Liver (tissue), 9 donors: Measurements from ENCODE around the gene GUCY2D. TPM values are rescaled to one million over a fixed set of nuclear protein-coding genes. Genes with fewer than 3 reads are reported as not detected.

Experiments
- DNase-seq: peaks from one replicate; pipeline ENCODE4 v3.0.0-alpha.2; 2017; ENCODE audit warnings: low spot score
- H3K27ac ChIP-seq, 2 donors: one replicate each; pipeline ENCODE4 v1.7.0; 2013; ENCODE audit warnings: inconsistent platforms in 2 of 2, low read length in 2 of 2, control low read depth in 1 of 2, low read depth in 1 of 2, mild to moderate bottlenecking in 1 of 2
- H3K27me3 ChIP-seq, 4 donors: one replicate each; pipeline versions ENCODE4 v1.6.1 to v1.7.0; 2013; ENCODE audit warnings: low read length in 3 of 4, inconsistent platforms in 1 of 4, mild to moderate bottlenecking in 1 of 4, moderate library complexity in 1 of 4; ENCODE audit not compliant: control insufficient read depth in 4 of 4, insufficient read depth in 4 of 4
- H3K36me3 ChIP-seq, 4 donors: one replicate each; pipeline versions ENCODE4 v1.6.1 to v1.7.0; 2013; ENCODE audit warnings: low read length in 3 of 4, mild to moderate bottlenecking in 3 of 4, low read depth in 1 of 4, moderate library complexity in 1 of 4; ENCODE audit not compliant: control insufficient read depth in 4 of 4, insufficient read depth in 3 of 4
- H3K4me1 ChIP-seq, 4 donors: one replicate each; pipeline versions ENCODE4 v1.6.1 to v1.7.0; 2013; ENCODE audit warnings: low read length in 3 of 4, mild to moderate bottlenecking in 3 of 4, moderate library complexity in 1 of 4; ENCODE audit not compliant: control insufficient read depth in 4 of 4, insufficient read depth in 4 of 4
- H3K4me3 ChIP-seq, 3 donors: one replicate each; pipeline versions ENCODE4 v1.6.1 to v1.7.0; 2013; ENCODE audit warnings: low read length in 3 of 3, control low read depth in 1 of 3, low read depth in 1 of 3, mild to moderate bottlenecking in 1 of 3
- H3K9ac ChIP-seq, 2 donors: one replicate each; pipeline ENCODE4 v1.7.0; 2013; ENCODE audit warnings: low read length in 2 of 2, mild to moderate bottlenecking in 2 of 2, moderate library complexity in 2 of 2, control low read depth in 1 of 2, low read depth in 1 of 2
- H3K9me3 ChIP-seq, 4 donors: one replicate each; pipeline versions ENCODE4 v1.6.1 to v1.7.0; 2013; ENCODE audit warnings: low read length in 3 of 4; ENCODE audit not compliant: control insufficient read depth in 4 of 4
- EGR1 ChIP-seq, 2 donors: IDR thresholded peaks; 2 replicates each; pipeline ENCODE4 v1.6.1; 2016 to 2018; ENCODE audit warnings: antibody characterized with exemption in 2 of 2, low read depth in 2 of 2
- FOXA1 ChIP-seq: IDR thresholded peaks from 2 replicates; pipeline ENCODE4 v1.6.1; 2016; ENCODE audit warnings: antibody characterized with exemption
- FOXA2 ChIP-seq: IDR thresholded peaks from 2 replicates; pipeline ENCODE4 v1.6.1; 2016; ENCODE audit warnings: antibody characterized with exemption
- GABPA ChIP-seq, 2 donors: IDR thresholded peaks in 1 of 2; conservative IDR thresholded peaks in 1 of 2; 2 replicates each; pipeline ENCODE4 v1.6.1; 2016; ENCODE audit warnings: antibody characterized with exemption in 2 of 2, mild to moderate bottlenecking in 1 of 2, moderate library complexity in 1 of 2
- HNF4A ChIP-seq, 2 donors: conservative IDR thresholded peaks; 2 replicates each; pipeline ENCODE4 v1.6.1; 2016; ENCODE audit warnings: antibody characterized with exemption in 2 of 2, mild to moderate bottlenecking in 2 of 2
- HNF4G ChIP-seq: IDR thresholded peaks from 2 replicates; pipeline ENCODE4 v1.6.1; 2016; ENCODE audit warnings: antibody characterized with exemption
- JUND ChIP-seq, 2 donors: IDR thresholded peaks; 2 replicates each; pipeline ENCODE4 v1.6.1; 2016; ENCODE audit warnings: antibody characterized with exemption in 2 of 2
- NR2F2 ChIP-seq: IDR thresholded peaks from 2 replicates; pipeline ENCODE4 v1.6.1; 2016; ENCODE audit warnings: antibody characterized with exemption
- RAD21 ChIP-seq, 2 donors: IDR thresholded peaks; 2 replicates each; pipeline ENCODE4 v1.6.1; 2016; ENCODE audit warnings: antibody characterized with exemption in 2 of 2, mild to moderate bottlenecking in 2 of 2
- RXRA ChIP-seq, 2 donors: IDR thresholded peaks; 2 replicates each; pipeline ENCODE4 v1.6.1; 2017 to 2018; ENCODE audit warnings: antibody characterized with exemption in 2 of 2, mild to moderate bottlenecking in 1 of 2
- SP1 ChIP-seq: IDR thresholded peaks from 2 replicates; pipeline ENCODE4 v1.6.1; 2018; ENCODE audit warnings: antibody characterized with exemption, mild to moderate bottlenecking
- TAF1 ChIP-seq: conservative IDR thresholded peaks from 2 replicates; pipeline ENCODE4 v1.6.1; 2016; ENCODE audit warnings: antibody characterized with exemption, mild to moderate bottlenecking
- YY1 ChIP-seq: IDR thresholded peaks from 2 replicates; pipeline ENCODE4 v1.6.1; 2016; ENCODE audit warnings: antibody characterized with exemption, mild to moderate bottlenecking
- WGBS: extraction: QIAGEN DNeasy Blood & Tissue Kit; methylation state at CpG from one replicate; pipeline ENCODE4 v1.1.7; 2013; 5-methylcytosine and 5-hydroxymethylcytosine counted together
- polyA plus RNA-seq, 2 donors: library from polyadenylated mRNA; stranded (reverse) in 1 of 2; unstranded in 1 of 2; fragments of 200-250 nt in 1 of 2; fragments of >200 nt in 1 of 2; fragmentation: Nextera tagmentation in 1 of 2; extraction: Ambion mirVana in 1 of 2; gene quantifications; one replicate each; pipeline versions ENCODE4 v1.2.1 to v1.2.3, GENCODE V29; 2013 to 2015
- total RNA-seq, 2 donors: library from RNA; depleted of rRNA; stranded (reverse); fragments of >200 nt; gene quantifications; one replicate each; pipeline ENCODE4 v1.2.3, GENCODE V29; 2014
- TF ChIP-seq, protein P1 (sequence below): IDR thresholded peaks from 2 replicates; pipeline ENCODE4 v1.6.1; 2016; ENCODE audit warnings: antibody characterized with exemption, mild to moderate bottlenecking
- TF ChIP-seq, protein P2 (sequence below): IDR thresholded peaks from 2 replicates; pipeline ENCODE4 v1.6.1; 2016; ENCODE audit warnings: antibody characterized with exemption
- TF ChIP-seq, protein P3 (sequence below): IDR thresholded peaks from 2 replicates; pipeline ENCODE4 v1.6.1; 2016; ENCODE audit warnings: antibody characterized with exemption
- TF ChIP-seq, protein P4 (sequence below): IDR thresholded peaks from 2 replicates; pipeline ENCODE4 v1.6.1; 2016; ENCODE audit warnings: antibody characterized with exemption
- TF ChIP-seq, protein P5 (sequence below): fragments of 150-350 bp; IDR thresholded peaks from 2 replicates; pipeline ENCODE4 v1.5.1; 2017; ENCODE audit warnings: improper control_type of control experiment, low read depth, low read length; ENCODE audit not compliant: missing input control
- donor health status: healthy.
- donor health status: healthy.
- donor health status: healthy.
- donor health status: healthy.
- donor health status: healthy.

The GUCY2D gene
- total and polyA plus RNA-seq, 4 donors = 0.09 to 0.14 TPM; not detected in 2

DNA sequence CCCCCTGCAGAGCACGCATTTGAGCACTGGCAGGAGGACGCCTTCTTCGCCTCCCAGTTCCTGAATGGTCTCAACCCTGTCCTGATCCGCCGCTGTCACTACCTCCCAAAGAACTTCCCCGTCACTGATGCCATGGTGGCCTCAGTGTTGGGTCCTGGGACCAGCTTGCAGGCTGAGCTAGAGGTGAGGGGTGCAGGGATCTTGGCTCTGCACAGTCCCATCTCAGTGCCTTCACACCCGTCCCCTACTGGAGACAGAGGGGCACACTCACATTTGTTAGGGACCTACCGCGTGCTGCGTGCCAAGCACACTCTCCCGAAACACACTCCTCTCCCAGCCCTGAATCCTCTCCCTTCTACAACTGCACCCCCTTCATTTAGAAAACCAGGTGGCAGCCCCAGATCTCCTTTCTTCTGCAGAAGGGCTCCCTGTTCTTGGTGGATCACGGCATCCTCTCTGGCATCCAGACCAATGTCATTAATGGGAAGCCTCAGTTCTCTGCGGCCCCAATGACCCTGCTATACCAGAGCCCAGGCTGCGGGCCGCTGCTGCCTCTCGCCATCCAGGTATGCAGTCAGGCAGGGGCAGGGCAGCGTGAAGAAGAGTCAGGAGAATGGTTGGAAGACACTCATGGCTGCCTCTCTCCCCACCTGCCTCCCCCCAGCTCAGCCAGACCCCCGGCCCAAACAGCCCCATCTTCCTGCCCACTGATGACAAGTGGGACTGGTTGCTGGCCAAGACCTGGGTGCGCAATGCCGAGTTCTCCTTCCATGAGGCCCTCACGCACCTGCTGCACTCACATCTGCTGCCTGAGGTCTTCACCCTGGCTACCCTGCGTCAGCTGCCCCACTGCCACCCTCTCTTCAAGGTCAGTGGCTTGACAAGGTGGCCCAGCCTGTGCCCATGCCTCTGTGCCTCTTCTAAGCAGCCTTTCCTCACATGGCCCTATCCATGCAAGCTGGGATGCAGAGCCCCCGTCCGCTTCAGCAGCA, 42.7 kb downstream of the GUCY2D start:
- Histone ChIP-seq H3K9me3 (no peaks in the 10 kb centered on the region), H3K27ac (no peak overlapping the region), H3K4me3 (no peak overlapping the region), H3K4me1 (peaks cover 0 to 8% (median 0%) of the 10 kb centered on the region in 4 donors), H3K9ac (no peak overlapping the region), H3K27me3 (no peaks in the 10 kb centered on the region), H3K36me3 (no peaks in the 10 kb centered on the region)
- DNase-seq = no peak
- TF ChIP-seq RXRA (IDR thresholded peaks at IDR 0.05) (no peak), HNF4A (conservative IDR thresholded peaks at IDR 0.05) (no peak), TAF1 (no peak), JUND (IDR thresholded peaks at IDR 0.05) (no peak), NR2F2 (no peak), RAD21 (IDR thresholded peaks at IDR 0.05) (no peak), YY1 (no peak), HNF4G (no peak), FOXA2 (no peak), GABPA (IDR thresholded peaks at IDR 0.05 in 1 of 2, conservative IDR thresholded peaks at IDR 0.05 in 1 of 2) (no peak), SP1 (no peak), FOXA1 (no peak), EGR1 (IDR thresholded peaks at IDR 0.05; ENCODE audit: low read depth in 2 of 2) (no peak)
- TF ChIP-seq, protein P1, sequence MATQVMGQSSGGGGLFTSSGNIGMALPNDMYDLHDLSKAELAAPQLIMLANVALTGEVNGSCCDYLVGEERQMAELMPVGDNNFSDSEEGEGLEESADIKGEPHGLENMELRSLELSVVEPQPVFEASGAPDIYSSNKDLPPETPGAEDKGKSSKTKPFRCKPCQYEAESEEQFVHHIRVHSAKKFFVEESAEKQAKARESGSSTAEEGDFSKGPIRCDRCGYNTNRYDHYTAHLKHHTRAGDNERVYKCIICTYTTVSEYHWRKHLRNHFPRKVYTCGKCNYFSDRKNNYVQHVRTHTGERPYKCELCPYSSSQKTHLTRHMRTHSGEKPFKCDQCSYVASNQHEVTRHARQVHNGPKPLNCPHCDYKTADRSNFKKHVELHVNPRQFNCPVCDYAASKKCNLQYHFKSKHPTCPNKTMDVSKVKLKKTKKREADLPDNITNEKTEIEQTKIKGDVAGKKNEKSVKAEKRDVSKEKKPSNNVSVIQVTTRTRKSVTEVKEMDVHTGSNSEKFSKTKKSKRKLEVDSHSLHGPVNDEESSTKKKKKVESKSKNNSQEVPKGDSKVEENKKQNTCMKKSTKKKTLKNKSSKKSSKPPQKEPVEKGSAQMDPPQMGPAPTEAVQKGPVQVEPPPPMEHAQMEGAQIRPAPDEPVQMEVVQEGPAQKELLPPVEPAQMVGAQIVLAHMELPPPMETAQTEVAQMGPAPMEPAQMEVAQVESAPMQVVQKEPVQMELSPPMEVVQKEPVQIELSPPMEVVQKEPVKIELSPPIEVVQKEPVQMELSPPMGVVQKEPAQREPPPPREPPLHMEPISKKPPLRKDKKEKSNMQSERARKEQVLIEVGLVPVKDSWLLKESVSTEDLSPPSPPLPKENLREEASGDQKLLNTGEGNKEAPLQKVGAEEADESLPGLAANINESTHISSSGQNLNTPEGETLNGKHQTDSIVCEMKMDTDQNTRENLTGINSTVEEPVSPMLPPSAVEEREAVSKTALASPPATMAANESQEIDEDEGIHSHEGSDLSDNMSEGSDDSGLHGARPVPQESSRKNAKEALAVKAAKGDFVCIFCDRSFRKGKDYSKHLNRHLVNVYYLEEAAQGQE = no peak
- TF ChIP-seq, protein P2, sequence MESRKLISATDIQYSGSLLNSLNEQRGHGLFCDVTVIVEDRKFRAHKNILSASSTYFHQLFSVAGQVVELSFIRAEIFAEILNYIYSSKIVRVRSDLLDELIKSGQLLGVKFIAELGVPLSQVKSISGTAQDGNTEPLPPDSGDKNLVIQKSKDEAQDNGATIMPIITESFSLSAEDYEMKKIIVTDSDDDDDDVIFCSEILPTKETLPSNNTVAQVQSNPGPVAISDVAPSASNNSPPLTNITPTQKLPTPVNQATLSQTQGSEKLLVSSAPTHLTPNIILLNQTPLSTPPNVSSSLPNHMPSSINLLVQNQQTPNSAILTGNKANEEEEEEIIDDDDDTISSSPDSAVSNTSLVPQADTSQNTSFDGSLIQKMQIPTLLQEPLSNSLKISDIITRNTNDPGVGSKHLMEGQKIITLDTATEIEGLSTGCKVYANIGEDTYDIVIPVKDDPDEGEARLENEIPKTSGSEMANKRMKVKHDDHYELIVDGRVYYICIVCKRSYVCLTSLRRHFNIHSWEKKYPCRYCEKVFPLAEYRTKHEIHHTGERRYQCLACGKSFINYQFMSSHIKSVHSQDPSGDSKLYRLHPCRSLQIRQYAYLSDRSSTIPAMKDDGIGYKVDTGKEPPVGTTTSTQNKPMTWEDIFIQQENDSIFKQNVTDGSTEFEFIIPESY = no peak
- TF ChIP-seq, protein P3, sequence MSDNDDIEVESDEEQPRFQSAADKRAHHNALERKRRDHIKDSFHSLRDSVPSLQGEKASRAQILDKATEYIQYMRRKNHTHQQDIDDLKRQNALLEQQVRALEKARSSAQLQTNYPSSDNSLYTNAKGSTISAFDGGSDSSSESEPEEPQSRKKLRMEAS = no peak
- TF ChIP-seq, protein P4, sequence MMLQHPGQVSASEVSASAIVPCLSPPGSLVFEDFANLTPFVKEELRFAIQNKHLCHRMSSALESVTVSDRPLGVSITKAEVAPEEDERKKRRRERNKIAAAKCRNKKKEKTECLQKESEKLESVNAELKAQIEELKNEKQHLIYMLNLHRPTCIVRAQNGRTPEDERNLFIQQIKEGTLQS = no peak
- TF ChIP-seq, protein P5, sequence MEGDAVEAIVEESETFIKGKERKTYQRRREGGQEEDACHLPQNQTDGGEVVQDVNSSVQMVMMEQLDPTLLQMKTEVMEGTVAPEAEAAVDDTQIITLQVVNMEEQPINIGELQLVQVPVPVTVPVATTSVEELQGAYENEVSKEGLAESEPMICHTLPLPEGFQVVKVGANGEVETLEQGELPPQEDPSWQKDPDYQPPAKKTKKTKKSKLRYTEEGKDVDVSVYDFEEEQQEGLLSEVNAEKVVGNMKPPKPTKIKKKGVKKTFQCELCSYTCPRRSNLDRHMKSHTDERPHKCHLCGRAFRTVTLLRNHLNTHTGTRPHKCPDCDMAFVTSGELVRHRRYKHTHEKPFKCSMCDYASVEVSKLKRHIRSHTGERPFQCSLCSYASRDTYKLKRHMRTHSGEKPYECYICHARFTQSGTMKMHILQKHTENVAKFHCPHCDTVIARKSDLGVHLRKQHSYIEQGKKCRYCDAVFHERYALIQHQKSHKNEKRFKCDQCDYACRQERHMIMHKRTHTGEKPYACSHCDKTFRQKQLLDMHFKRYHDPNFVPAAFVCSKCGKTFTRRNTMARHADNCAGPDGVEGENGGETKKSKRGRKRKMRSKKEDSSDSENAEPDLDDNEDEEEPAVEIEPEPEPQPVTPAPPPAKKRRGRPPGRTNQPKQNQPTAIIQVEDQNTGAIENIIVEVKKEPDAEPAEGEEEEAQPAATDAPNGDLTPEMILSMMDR = no peak
- WGBS = 90% methylated on average over 24 of the region's 24 CpGs
